Pancreas (tissue), 10 donors: ENCODE measurements around the gene ZNF76. TPM values are rescaled to one million over a fixed set of nuclear protein-coding genes. Genes with fewer than 3 reads are reported as not detected.

Experiments
- ATAC-seq, 4 donors: fragments of 200-7000 bp; cut with Tn5 transposase; one replicate each; pipeline versions ENCODE4 v1.8.0 to v1.9.1; 2020; ENCODE audit warnings: mild to moderate bottlenecking in 4 of 4, moderate library complexity in 4 of 4
- DNase-seq, 6 donors: peaks; one replicate each; pipeline ENCODE4 v3.0.0-alpha.2; 2020
- FAIRE-seq: peaks from 2 replicates; lab custom pipeline; 2012; peaks lifted over from hg19 to GRCh38; lab: Jason Lieb, UNC
- H3K27ac ChIP-seq, 4 donors: fragments of 200-600 bp; sonication (generic); 1 replicate in 3 of 4; 2 replicates in 1 of 4; pipeline versions ENCODE4 v1.5.0 to v1.8.0; 2020
- H3K27me3 ChIP-seq, 4 donors: fragments of 200-600 bp; one replicate each; pipeline ENCODE4 v1.8.0; 2021
- H3K36me3 ChIP-seq, 3 donors: fragments of 200-600 bp; sonication (generic) in 1 of 3; one replicate each; pipeline versions ENCODE4 v1.5.0 to v1.8.0; 2020 to 2021
- H3K4me1 ChIP-seq, 3 donors: fragments of 200-600 bp; one replicate each; pipeline ENCODE4 v1.8.0; 2021
- H3K4me3 ChIP-seq, 4 donors: fragments of 200-600 bp; sonication (generic) in 2 of 4; one replicate each; pipeline versions ENCODE4 v1.5.0 to v1.8.0; 2020 to 2021
- H3K9me3 ChIP-seq, 4 donors: fragments of 200-600 bp; one replicate each; pipeline ENCODE4 v1.8.0; 2021
- CTCF ChIP-seq, 4 donors: fragments of 200-600 bp; sonication (generic) in 3 of 4; IDR thresholded peaks; one replicate each; pipeline versions ENCODE4 v1.5.0 to v1.8.0; 2021; ENCODE audit warnings: antibody characterized with exemption in 4 of 4
- WGBS, 2 donors: extraction: QIAGEN DNeasy Blood & Tissue Kit; methylation state at CpG; one replicate each; pipeline ENCODE4 v1.1.7; 2013; 5-methylcytosine and 5-hydroxymethylcytosine counted together
- intact Hi-C, 3 donors: fragments of 100-400 bp; cut with DNase I; formaldehyde crosslinking; loops; one replicate each; pipeline versions ENCODE4 v1.11.1 to v1.14.2; 2022
- polyA plus RNA-seq, 2 donors: library from polyadenylated mRNA; stranded (reverse); fragments of 200-250 nt; gene quantifications; one replicate each; pipeline ENCODE4 v1.2.3, GENCODE V29; 2013
- total RNA-seq, 6 donors: library from RNA; stranded (reverse); fragmentation: NEBNext Ultra II Directional in 4 of 6; extraction: Animal tissue kit (Norgen Biotek cat#: 25700) in 4 of 6; gene quantifications; one replicate each; pipeline versions ENCODE4 v1.2.1 to v1.2.4, GENCODE V29; 2021 to 2023
- donor health status: healthy with polysubstance abuse.
- donor health status: DM: no; HTN: no; CAD: no; lungs with moderate emphysema.
- donor health status: DM: no; HTN: no; CAD: no.
- donor health status: control.
- donor health status: control.
- donor health status: Bipolar disorder and iron deficiency.
- donor health status: DM: yes; HTN: yes; CAD: no.
- donor health status: DM: no; HTN: no; CAD: no.
- donor health status: DM: no; HTN: no; CAD: no.
- donor health status: DM: yes; HTN: yes; CAD: no.

The ZNF76 gene
- 10 to 100 TPM; 14.9 to 25.0 (median 16.3) TPM for total RNA-seq
- 10 to 100 TPM; 48.2 to 51.1 TPM for polyA plus RNA-seq

DNA sequence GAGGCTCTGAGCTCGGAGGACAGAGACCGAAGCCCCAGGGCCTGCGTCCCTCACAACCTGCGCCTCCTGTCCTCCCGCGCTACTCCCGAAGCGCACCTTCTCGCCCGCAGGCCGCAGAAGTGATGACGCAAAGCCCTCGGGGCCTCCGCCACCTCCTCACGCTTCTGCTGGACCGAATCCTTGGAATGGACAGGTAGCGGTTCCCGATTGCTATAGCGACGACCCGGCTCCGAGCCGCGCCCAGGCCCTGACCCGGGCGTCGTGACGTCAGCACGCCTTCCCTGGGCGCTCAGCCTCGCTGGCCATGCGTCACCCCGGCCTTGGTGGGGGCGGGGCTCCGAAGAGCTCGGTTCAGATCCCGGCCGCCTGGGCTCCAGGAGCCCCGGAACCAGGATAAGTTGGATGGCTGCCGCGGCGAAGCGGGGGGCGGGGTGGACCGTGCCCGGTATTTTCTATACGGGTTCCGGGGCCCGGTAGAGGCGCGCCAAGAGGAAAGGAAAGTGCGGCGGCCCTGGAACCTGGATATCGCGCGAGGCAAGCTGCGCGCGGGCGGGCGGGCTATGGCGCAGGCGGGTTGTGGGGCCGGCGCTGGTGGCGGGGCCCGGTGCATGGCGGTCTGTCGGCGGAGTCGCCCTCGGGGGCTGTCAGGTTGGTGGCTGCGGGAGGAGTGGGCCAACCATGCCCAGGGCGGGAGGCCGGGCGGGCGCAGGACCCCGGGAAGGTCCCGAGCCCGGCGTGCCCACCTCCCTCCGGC lies at the start of gene ZNF76:
Gene ZNF76 (plus strand): TSS at position 542 of the 754 bp plus-strand sequence. CDS start 21,417 bp downstream, outside the sequence.
- no peak for FAIRE-seq
- peak; percentile 98 to 100 (median 99) for DNase-seq
- no peaks in the 10 kb centered on the region for H3K36me3 ChIP-seq
- no peaks in the 10 kb centered on the region for H3K9me3 ChIP-seq
- peaks cover 0 to 13% (median 0%) of the 10 kb centered on the region in 3 donors for H3K4me1 ChIP-seq
- TF ChIP-seq CTCF (IDR thresholded peaks at IDR 0.05) = no peak
- intact Hi-C loops = no loop called here
- peak within 1 kb of the TSS; percentile 77 to 97 (median 91) for H3K4me3 ChIP-seq
- peak within 1 kb of the TSS; percentile 91 to 96 (median 94) for H3K27ac ChIP-seq
- no peaks in the 10 kb centered on the region for H3K27me3 ChIP-seq
- peak; percentile 90 to 96 (median 96) for ATAC-seq
- WGBS, 2 donors = 0 to 1% methylated on average over 61 to 82 of the region's 82 CpGs

DNA sequence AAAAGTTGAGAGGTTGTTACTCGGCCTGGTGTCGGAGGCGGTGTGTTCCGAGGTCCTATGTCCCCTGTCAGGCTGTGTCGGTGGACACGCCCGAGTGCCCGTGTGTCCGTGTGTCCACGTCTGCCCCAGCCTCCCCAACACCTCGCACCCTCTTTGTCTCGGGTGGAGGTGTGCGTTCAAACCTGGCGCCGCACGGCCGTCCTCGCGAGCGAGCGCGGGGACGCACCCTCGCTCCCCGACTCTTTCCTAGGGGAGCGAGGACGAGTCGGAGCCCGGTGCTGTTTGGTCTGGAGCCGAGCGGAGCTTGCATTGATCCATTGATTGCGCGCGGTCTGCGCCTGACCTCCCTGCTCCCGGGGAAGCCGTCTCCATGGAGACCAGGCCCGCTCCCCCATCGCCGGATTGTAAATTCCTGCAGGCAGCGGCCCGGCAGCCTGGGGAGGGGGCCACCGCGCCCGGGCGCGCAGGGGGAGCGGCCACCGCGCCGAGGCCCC lies 46.2 kb upstream of the ZNF76 start:
- intact Hi-C loops = no loop called here
- 11 to 12% methylated on average over 50 to 51 of the region's 51 CpGs for WGBS, 2 donors
- H3K9me3 ChIP-seq = no peaks in the 10 kb centered on the region
- ATAC-seq (peak in 1 of 4 donors; percentile 29), DNase-seq (no peak), FAIRE-seq (no peak)
- H3K4me3 ChIP-seq = peak overlapping the region in 2 of 4 donors; percentile 34 to 55
- H3K4me1 ChIP-seq = peaks cover 0 to 7% (median 0%) of the 10 kb centered on the region in 3 donors
- H3K27ac ChIP-seq = no peak overlapping the region
- peaks cover 0 to 11% (median 0%) of the 10 kb centered on the region in 4 donors for H3K27me3 ChIP-seq
- TF ChIP-seq CTCF (IDR thresholded peaks at IDR 0.05) = no peak
- no peaks in the 10 kb centered on the region for H3K36me3 ChIP-seq

DNA sequence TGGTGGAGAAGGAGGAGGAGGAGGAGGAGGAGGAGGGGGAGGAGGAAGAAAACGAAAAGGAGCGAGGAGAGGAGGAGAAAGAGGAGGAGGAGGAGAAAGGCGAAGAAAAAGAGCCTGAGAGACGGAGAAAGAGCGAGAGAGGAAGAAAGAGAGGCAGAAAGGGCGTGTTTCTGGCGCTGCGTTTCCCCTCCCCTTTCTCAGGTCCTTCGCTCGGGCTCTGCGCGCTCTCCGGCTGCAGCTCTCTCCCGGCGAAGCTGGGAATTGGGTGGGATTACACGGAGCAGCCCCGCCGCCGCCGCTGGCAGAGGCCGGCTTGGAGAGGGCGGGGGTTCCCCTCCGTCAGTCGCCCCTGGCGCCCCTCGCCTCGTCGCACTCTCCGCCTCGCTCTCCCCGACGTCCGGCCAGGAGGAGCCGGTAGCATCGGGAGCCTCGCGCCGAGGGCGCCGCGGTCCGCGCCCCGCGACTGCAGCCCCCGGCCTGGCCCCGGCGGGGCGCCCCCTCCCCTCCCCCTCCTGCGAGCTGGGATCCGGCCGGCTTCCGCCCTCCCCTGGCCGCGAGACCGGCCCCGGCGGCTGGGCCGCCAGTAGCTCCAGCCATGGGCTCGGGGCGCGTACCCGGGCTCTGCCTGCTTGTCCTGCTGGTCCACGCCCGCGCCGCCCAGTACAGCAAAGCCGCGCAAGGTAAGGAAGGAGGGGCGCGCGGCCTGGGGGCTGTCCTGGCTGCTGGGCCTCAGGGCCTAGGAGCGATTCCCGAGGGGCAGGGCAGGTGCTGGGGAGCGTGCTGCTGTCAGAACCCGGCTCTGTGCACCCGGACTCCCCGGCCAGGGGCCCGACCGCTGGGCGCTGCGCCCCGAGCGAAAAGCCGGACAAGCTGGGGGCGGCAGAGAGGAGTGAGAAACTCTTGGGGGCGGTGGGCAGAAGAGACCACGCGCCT lies 45.4 kb upstream of the ZNF76 start, which contains the start of gene SCUBE3:
Gene SCUBE3 (plus strand): TSS at position 133 of the 933 bp plus-strand sequence. CDS start 463 bp downstream, at position 596.
- Histone ChIP-seq H3K9me3 (no peaks in the 10 kb centered on the region), H3K27me3 (peaks cover 0 to 11% (median 0%) of the 10 kb centered on the region in 4 donors), H3K36me3 (no peaks in the 10 kb centered on the region), H3K4me3 (peak within 1 kb of the TSS in 3 of 4 donors; percentile 17 to 55 (median 34)), H3K4me1 (peaks cover 0 to 7% (median 0%) of the 10 kb centered on the region in 3 donors), H3K27ac (no peak within 1 kb of the TSS)
- DNase-seq (peak in 4 of 6 donors; percentile 14 to 76 (median 52)), ATAC-seq (peak in 3 of 4 donors; percentile 62 to 74 (median 74)), FAIRE-seq (no peak)
- TF ChIP-seq CTCF (IDR thresholded peaks at IDR 0.05) = no peak
- 1 to 2% methylated on average over 59 to 89 of the region's 89 CpGs for WGBS, 2 donors
- intact Hi-C loops = no loop called here

DNA sequence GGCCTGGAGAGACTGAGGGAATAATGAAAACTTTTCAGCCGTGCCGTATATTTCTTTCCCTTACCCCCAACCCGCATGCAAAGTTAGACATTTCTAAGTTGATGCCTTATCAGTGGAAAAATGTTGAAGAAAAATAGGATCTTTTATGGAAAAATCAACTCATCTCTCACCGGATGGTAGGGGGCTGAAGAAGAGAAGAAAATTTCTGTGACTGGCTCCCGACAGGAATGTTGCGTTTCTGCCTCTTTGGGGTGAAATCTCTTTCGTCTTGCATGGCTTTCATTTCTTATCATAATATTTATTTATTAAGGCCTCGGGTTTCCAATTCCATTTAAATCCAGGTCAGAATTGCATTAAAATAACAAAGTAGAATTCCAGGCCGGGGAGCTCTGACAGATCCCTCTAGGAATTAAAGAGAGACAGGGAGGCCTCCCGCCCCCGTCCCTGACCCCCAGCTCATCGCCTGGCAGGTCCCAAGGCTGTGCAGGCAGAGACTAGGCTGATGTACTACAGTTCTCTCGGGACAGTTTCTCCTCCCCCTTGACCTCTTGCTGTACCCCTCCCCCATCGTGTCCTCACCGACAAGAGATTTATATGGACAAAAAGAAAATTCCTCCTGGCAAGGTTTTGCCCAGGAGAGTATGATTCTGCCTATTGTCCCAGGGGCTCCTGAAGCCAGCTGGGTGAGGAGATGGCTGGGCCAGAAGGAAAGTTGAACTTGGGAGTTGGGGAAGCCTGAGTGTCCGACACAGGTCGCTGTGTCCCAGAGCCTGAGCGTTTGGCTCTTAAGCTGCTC lies 44.5 kb upstream of the ZNF76 start:
- peaks cover 0 to 7% (median 0%) of the 10 kb centered on the region in 3 donors for H3K4me1 ChIP-seq
- intact Hi-C loops = no loop called here
- peaks cover 0 to 11% (median 0%) of the 10 kb centered on the region in 4 donors for H3K27me3 ChIP-seq
- 40 to 46% methylated on average over 18 of the region's 18 CpGs for WGBS, 2 donors
- no peak for ATAC-seq
- H3K36me3 ChIP-seq = no peaks in the 10 kb centered on the region
- H3K27ac ChIP-seq = no peak overlapping the region
- no peak for DNase-seq
- H3K4me3 ChIP-seq = no peak overlapping the region
- no peak for FAIRE-seq
- TF ChIP-seq CTCF (IDR thresholded peaks at IDR 0.05) = no peak
- H3K9me3 ChIP-seq = no peaks in the 10 kb centered on the region
